MM.1S (cell line): ENCODE results near the gene IFIT5.

ENCODE experiments used
- DNase-seq: peaks from one replicate; pipeline ENCODE4 v3.0.0-alpha.2; 2015
- H2AFZ ChIP-seq: fragments of 300-600 bp; sonication (generic); 2 replicates; pipeline ENCODE4 v1.6.0; 2016; ENCODE audit warnings: antibody characterized with exemption, low read length
- H3F3A ChIP-seq: fragments of 300-600 bp; sonication (generic); 2 replicates; pipeline ENCODE4 v1.6.1; 2016; ENCODE audit warnings: mild to moderate bottlenecking, antibody characterized with exemption, low read length, moderate library complexity, mixed read lengths; ENCODE audit not compliant: insufficient read depth
- H3K27ac ChIP-seq: fragments of 300-600 bp; sonication (generic); 2 replicates; pipeline ENCODE4 v1.5.1; 2016; ENCODE audit warnings: mild to moderate bottlenecking, low read length
- H3K27me3 ChIP-seq: fragments of 300-600 bp; sonication (generic); replicated peaks from 2 replicates; pipeline ENCODE4 v1.6.0; 2016; ENCODE audit warnings: low read length; ENCODE audit not compliant: insufficient read depth
- H3K36me3 ChIP-seq: fragments of 300-600 bp; sonication (generic); replicated peaks from 2 replicates; pipeline ENCODE4 v1.6.1; 2016; ENCODE audit warnings: mild to moderate bottlenecking, low read length, mixed read lengths; ENCODE audit not compliant: insufficient read depth
- H3K4me1 ChIP-seq: fragments of 300-600 bp; sonication (generic); 2 replicates; pipeline ENCODE4 v1.6.1; 2016; ENCODE audit warnings: low read length, mixed read lengths
- H3K4me2 ChIP-seq: fragments of 300-600 bp; sonication (generic); 2 replicates; pipeline ENCODE4 v1.6.0; 2016; ENCODE audit warnings: low read depth, low read length
- H3K4me3 ChIP-seq: fragments of 300-600 bp; sonication (generic); 2 replicates; pipeline ENCODE4 v1.5.1; 2016; ENCODE audit warnings: low read length, mixed read lengths
- H3K79me2 ChIP-seq: fragments of 300-600 bp; sonication (generic); 2 replicates; pipeline ENCODE4 v1.6.1; 2016; ENCODE audit warnings: mixed run types, low read length, mixed read lengths
- H3K9ac ChIP-seq: fragments of 300-600 bp; sonication (generic); 2 replicates; pipeline ENCODE4 v1.6.1; 2016; ENCODE audit warnings: low read length, mixed read lengths
- H3K9me2 ChIP-seq: fragments of 300-600 bp; sonication (generic); replicated peaks from 2 replicates; pipeline ENCODE4 v1.6.1; 2016; ENCODE audit warnings: mild to moderate bottlenecking, low read length, mixed read lengths; ENCODE audit not compliant: insufficient read depth
- H3K9me3 ChIP-seq: fragments of 300-600 bp; sonication (generic); replicated peaks from 2 replicates; pipeline ENCODE4 v1.6.1; 2016; ENCODE audit warnings: mild to moderate bottlenecking, low read length, mixed read lengths; ENCODE audit not compliant: insufficient read depth
- H4K20me1 ChIP-seq: fragments of 300-600 bp; sonication (generic); 2 replicates; pipeline ENCODE4 v1.6.1; 2016; ENCODE audit warnings: mild to moderate bottlenecking, low read length, moderate library complexity, mixed read lengths; ENCODE audit not compliant: insufficient read depth
- EZH2 ChIP-seq: fragments of 300-600 bp; sonication (generic); optimal IDR thresholded peaks from 2 replicates; pipeline ENCODE3; 2017; ENCODE audit warnings: low read depth, mild to moderate bottlenecking, antibody characterized with exemption, low read length, mixed read lengths
- EZH2phosphoT487 ChIP-seq: fragments of 300-600 bp; sonication (generic); IDR thresholded peaks from 2 replicates; pipeline ENCODE4 v1.6.1; 2018; ENCODE audit warnings: antibody characterized with exemption, low read length
- TF ChIP-seq, protein P1 (sequence below): fragments of 300-600 bp; sonication (generic); IDR thresholded peaks from 2 replicates; pipeline ENCODE4 v1.5.1; 2016; ENCODE audit warnings: antibody characterized with exemption, low read length, mixed read lengths

IFIT5 gene

DNA sequence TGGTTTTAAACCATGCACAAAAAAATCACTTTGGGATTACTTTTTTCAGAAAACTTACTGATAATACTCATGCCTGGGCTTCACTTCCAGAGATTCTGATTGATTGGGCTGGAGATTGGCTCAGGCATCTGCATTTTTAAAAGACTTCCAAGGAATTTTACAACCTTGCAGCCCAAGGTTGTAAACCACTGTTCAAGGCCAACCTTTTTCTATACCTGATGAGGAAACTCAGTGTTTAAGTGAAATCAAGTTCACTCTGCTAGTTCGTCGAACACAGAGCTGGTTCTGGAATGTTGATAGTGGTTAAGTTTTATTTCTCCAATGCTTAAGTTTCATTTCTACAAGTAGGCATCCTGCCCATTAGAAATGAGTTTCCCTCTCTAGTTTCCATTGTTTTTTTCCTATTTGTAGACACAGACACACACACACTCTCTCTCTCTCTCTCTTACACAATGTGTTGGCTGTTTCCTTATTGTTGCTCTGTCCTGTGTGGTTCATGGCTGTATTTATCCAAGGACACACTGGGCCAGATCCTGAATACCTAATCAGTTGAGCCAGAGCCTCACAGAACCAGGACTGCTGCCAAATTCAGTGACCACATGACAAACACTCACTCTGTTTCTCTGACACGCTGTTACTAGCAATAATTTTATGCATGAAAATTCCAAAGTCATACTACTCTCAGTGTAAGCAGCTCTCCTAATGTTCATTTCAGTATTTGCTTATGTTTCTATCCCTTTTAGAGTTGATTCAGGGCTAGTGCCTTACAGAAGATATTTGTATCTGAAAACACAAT lies 40.3 kb upstream of the IFIT5 start:
- Histone ChIP-seq H3K27me3 (no peaks in the 10 kb centered on the region), H3K9ac (no peak overlapping the region), H3K9me3 (no peaks in the 10 kb centered on the region), H3K4me2 (no peak overlapping the region), H3K9me2 (no peaks in the 10 kb centered on the region), H2AFZ (no peak overlapping the region), H3K27ac (no peak overlapping the region), H3K36me3 (no peaks in the 10 kb centered on the region), H3F3A (no peaks in the 10 kb centered on the region), H3K4me1 (peaks cover 6% of the 10 kb centered on the region), H3K4me3 (no peak overlapping the region), H3K79me2 (no peaks in the 10 kb centered on the region), H4K20me1 (no peaks in the 10 kb centered on the region)
- no peak for TF ChIP-seq EZH2phosphoT487
- TF ChIP-seq EZH2, result no peak
- TF ChIP-seq, protein P1, sequence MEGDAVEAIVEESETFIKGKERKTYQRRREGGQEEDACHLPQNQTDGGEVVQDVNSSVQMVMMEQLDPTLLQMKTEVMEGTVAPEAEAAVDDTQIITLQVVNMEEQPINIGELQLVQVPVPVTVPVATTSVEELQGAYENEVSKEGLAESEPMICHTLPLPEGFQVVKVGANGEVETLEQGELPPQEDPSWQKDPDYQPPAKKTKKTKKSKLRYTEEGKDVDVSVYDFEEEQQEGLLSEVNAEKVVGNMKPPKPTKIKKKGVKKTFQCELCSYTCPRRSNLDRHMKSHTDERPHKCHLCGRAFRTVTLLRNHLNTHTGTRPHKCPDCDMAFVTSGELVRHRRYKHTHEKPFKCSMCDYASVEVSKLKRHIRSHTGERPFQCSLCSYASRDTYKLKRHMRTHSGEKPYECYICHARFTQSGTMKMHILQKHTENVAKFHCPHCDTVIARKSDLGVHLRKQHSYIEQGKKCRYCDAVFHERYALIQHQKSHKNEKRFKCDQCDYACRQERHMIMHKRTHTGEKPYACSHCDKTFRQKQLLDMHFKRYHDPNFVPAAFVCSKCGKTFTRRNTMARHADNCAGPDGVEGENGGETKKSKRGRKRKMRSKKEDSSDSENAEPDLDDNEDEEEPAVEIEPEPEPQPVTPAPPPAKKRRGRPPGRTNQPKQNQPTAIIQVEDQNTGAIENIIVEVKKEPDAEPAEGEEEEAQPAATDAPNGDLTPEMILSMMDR, result no peak
- no peak for DNase-seq

- Histone ChIP-seq H3K9me2 (no peaks in the 10 kb centered on the region), H4K20me1 (no peaks in the 10 kb centered on the region), H3K4me1 (0 out of 2 replicates have a peak, but pooled peaks cover under 1% of the 10 kb centered on the region), H3K36me3 (no peaks in the 10 kb centered on the region), H3K4me2 (no peak overlapping the region), H3K4me3 (no peak overlapping the region), H3K9me3 (no peaks in the 10 kb centered on the region), H3K79me2 (no peaks in the 10 kb centered on the region), H3K27me3 (no peaks in the 10 kb centered on the region), H3K27ac (no peak overlapping the region), H3K9ac (no peak overlapping the region), H3F3A (no peaks in the 10 kb centered on the region), H2AFZ (no peak overlapping the region)
- DNase-seq, result no peak
- TF ChIP-seq EZH2 (no peak), EZH2phosphoT487 (no peak)
- TF ChIP-seq, protein P1, result no peak
These were observed 39.6 kb upstream of the IFIT5 start for GRCh38 chr10:89374713-89375141.

GRCh38 chr10:89377705-89378637 lies 36.4 kb upstream of the IFIT5 start, which contains the start of gene IFIT1B:
Gene IFIT1B, plus strand, starts transcription at chr10:89378056. Its CDS starts 80 bp downstream, at chr10:89378136.
- Histone ChIP-seq H3F3A (no peaks in the 10 kb centered on the region), H2AFZ (no peak within 1 kb of the TSS), H3K4me2 (no peak within 1 kb of the TSS), H3K79me2 (no peaks in the 10 kb centered on the region), H3K9me3 (no peaks in the 10 kb centered on the region), H4K20me1 (no peaks in the 10 kb centered on the region), H3K4me3 (no peak within 1 kb of the TSS), H3K27me3 (no peaks in the 10 kb centered on the region), H3K27ac (no peak within 1 kb of the TSS), H3K9ac (no peak within 1 kb of the TSS), H3K4me1 (no peaks in the 10 kb centered on the region), H3K9me2 (no peaks in the 10 kb centered on the region), H3K36me3 (no peaks in the 10 kb centered on the region)
- no peak for DNase-seq
- TF ChIP-seq EZH2, result no peak
- TF ChIP-seq, protein P1, result no peak
- no peak for TF ChIP-seq EZH2phosphoT487
